ENCODE measurements around the gene TRMO.

DNA sequence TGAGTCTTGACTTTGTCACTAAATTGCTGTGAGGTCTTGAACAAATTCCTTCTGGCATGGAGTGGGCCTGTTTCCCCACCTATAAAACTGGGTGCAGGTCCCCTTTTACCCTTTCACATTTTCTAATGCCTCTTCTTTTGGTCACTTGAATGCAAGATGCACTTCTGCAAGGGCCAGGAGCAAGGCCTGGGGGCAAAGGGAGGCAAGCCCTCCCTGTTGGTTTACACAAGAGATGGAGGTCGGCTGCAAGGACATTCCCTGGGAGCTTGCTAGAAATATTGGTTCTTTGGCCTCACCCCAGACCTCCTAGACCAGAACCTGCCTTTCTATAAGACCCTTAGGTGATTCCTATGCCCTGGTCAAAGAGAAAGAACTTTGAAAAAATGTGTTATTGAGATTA is 63.5 kb downstream of the TRMO start:
- TF ChIP-seq FOSL1 (IDR thresholded peaks at IDR 0.05; ENCODE audit: insufficient read depth, low read depth, low read length) (no peak), KDM5A (IDR thresholded peaks at IDR 0.05; ENCODE audit: low read length) (no peak)
- TF ChIP-seq, protein P1, sequence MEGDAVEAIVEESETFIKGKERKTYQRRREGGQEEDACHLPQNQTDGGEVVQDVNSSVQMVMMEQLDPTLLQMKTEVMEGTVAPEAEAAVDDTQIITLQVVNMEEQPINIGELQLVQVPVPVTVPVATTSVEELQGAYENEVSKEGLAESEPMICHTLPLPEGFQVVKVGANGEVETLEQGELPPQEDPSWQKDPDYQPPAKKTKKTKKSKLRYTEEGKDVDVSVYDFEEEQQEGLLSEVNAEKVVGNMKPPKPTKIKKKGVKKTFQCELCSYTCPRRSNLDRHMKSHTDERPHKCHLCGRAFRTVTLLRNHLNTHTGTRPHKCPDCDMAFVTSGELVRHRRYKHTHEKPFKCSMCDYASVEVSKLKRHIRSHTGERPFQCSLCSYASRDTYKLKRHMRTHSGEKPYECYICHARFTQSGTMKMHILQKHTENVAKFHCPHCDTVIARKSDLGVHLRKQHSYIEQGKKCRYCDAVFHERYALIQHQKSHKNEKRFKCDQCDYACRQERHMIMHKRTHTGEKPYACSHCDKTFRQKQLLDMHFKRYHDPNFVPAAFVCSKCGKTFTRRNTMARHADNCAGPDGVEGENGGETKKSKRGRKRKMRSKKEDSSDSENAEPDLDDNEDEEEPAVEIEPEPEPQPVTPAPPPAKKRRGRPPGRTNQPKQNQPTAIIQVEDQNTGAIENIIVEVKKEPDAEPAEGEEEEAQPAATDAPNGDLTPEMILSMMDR (IDR thresholded peaks at IDR 0.05; ENCODE audit: control extremely low read depth in 1 of 3, insufficient read depth in 1 of 3, low read depth in 1 of 3, low read length in 3 of 3), result no peak

Data from H1 (cell line).